HFFc6 (cell line): Measurements from ENCODE around the gene TIMP3. TPM values are rescaled to one million over a fixed set of nuclear protein-coding genes. Genes with fewer than 3 reads are reported as not detected.
A peak's percentile ranks its signal among the peaks of the same experiment; 100 is the strongest.

Experiments
- DNase-seq: peaks from one replicate; pipeline ENCODE4 v3.0.0-alpha.2; 2018
- H3K27ac Mint-ChIP-seq: 2 replicates; pipeline ENCODE4 v1.8.0; 2020; ENCODE audit warnings: mild to moderate bottlenecking, mixed read lengths
- H3K27me3 Mint-ChIP-seq: 2 replicates; pipeline ENCODE4 v1.8.0; 2021; ENCODE audit warnings: mild to moderate bottlenecking, moderate library complexity, mixed read lengths; ENCODE audit not compliant: insufficient read depth
- H3K36me3 Mint-ChIP-seq: 2 replicates; pipeline ENCODE4 v1.8.0; 2021; ENCODE audit warnings: low read depth, mixed read lengths
- H3K4me1 Mint-ChIP-seq: 2 replicates; pipeline ENCODE4 v1.8.0; 2020; ENCODE audit warnings: low read depth, mixed read lengths
- H3K4me3 Mint-ChIP-seq: 2 replicates; pipeline ENCODE4 v1.8.0; 2020; ENCODE audit warnings: mild to moderate bottlenecking, moderate library complexity, mixed read lengths
- H3K9me3 Mint-ChIP-seq: 2 replicates; pipeline ENCODE4 v1.8.0; 2020; ENCODE audit warnings: mild to moderate bottlenecking, mixed read lengths
- total RNA-seq, 6 experiments: library from RNA; stranded (reverse); fragmentation: NEBNext Ultra II Directional; extraction: Animal tissue kit (Norgen Biotek cat#: 25700); gene quantifications; 2 replicates in 1 of 6; 3 replicates in 5 of 6; pipeline ENCODE4 v1.2.3, GENCODE V29; 2021
- TF ChIP-seq, protein P1 (sequence below): fragments of 200-600 bp; sonication (generic); IDR thresholded peaks from 2 replicates; pipeline ENCODE4 v1.5.0; 2021; ENCODE audit warnings: antibody characterized with exemption, mild to moderate bottlenecking

The TIMP3 gene
- total RNA-seq, 6 experiments from 2014 or later = 303 to 525 (median 354) TPM

- no peak for DNase-seq
- Mint-ChIP-seq H3K4me1 (peaks cover 71% of the 10 kb centered on the region), H3K27me3 (peaks cover 11% of the 10 kb centered on the region), H3K4me3 (no peak overlapping the region), H3K36me3 (peaks cover 15% of the 10 kb centered on the region), H3K27ac (peak overlapping the region; percentile 45; the same call in 1 of the 2 replicates), H3K9me3 (no peaks in the 10 kb centered on the region)
- TF ChIP-seq, protein P1, sequence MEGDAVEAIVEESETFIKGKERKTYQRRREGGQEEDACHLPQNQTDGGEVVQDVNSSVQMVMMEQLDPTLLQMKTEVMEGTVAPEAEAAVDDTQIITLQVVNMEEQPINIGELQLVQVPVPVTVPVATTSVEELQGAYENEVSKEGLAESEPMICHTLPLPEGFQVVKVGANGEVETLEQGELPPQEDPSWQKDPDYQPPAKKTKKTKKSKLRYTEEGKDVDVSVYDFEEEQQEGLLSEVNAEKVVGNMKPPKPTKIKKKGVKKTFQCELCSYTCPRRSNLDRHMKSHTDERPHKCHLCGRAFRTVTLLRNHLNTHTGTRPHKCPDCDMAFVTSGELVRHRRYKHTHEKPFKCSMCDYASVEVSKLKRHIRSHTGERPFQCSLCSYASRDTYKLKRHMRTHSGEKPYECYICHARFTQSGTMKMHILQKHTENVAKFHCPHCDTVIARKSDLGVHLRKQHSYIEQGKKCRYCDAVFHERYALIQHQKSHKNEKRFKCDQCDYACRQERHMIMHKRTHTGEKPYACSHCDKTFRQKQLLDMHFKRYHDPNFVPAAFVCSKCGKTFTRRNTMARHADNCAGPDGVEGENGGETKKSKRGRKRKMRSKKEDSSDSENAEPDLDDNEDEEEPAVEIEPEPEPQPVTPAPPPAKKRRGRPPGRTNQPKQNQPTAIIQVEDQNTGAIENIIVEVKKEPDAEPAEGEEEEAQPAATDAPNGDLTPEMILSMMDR = no peak
These were observed 17.1 kb downstream of the TIMP3 start for GRCh38 chr22:32818446-32819115.

- Mint-ChIP-seq H3K27me3 (peaks cover 8% of the 10 kb centered on the region), H3K4me3 (no peak overlapping the region), H3K36me3 (peaks cover 15% of the 10 kb centered on the region), H3K4me1 (peaks cover 67% of the 10 kb centered on the region), H3K27ac (peak overlapping the region; percentile 45; the same call in 1 of the 2 replicates), H3K9me3 (no peaks in the 10 kb centered on the region)
- no peak for DNase-seq
- TF ChIP-seq, protein P1 = no peak
These were observed 17.6 kb downstream of the TIMP3 start for GRCh38 chr22:32819120-32819519.

GRCh38 chr22:32820131-32821119 is 18.9 kb downstream of the TIMP3 start:
- Mint-ChIP-seq H3K36me3 (peaks cover 15% of the 10 kb centered on the region), H3K9me3 (no peaks in the 10 kb centered on the region), H3K27me3 (peaks cover 6% of the 10 kb centered on the region), H3K4me1 (peaks cover 58% of the 10 kb centered on the region), H3K27ac (peak overlapping the region; percentile 72), H3K4me3 (no peak overlapping the region)
- TF ChIP-seq, protein P1 = no peak
- DNase-seq = peak; percentile 41

DNA sequence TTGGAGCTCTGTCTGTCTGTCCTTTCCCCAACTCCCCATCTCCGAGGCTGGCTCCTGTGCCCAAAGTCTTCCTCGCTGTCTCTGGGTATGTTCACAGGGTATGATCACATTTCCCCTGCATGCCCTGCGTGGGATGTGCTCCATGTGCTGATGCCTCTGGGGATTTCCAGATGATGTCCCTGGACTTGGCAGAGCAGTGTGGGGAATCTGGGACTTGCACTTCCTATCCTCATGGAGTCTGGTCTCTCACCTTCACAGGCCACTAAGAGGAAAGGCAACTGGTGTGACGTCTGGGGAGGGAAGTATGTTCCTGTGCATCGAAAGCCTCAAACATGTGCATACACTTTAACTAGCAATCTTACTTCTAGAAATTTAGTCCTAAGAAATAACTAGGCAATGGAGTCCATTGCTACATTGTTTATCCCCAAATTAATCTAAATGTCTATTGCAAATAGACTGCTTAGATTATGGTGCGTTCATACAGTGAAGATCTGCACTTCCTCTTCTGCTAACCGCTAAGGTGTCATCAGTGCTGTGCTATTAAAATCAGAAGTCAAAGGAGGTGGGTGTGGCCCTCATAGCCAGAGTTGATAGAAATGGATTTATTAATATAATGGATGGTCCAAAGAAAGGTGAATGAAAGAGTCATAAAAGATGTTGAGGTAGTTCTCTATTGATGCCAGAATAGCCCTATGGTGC is 20.8 kb downstream of the TIMP3 start:
- Mint-ChIP-seq H3K27ac (peak overlapping the region; percentile 47; the same call in 1 of the 2 replicates), H3K9me3 (no peaks in the 10 kb centered on the region)

More for the DNA sequence above, 20.8 kb downstream of the TIMP3 start:
- Mint-ChIP-seq H3K36me3 (peaks cover 11% of the 10 kb centered on the region), H3K27me3 (peaks cover 6% of the 10 kb centered on the region), H3K4me3 (no peak overlapping the region), H3K4me1 (peaks cover 57% of the 10 kb centered on the region)
- DNase-seq = no peak
- TF ChIP-seq, protein P1 = no peak
